Gastroesophageal sphincter (tissue), 4 donors: ENCODE data around the gene AMZ1. TPM values are rescaled to one million over a fixed set of nuclear protein-coding genes. Genes with fewer than 3 reads are reported as not detected.

Experiments
- ATAC-seq: fragments of 150-250 bp; one replicate; pipeline ENCODE4 v1.9.1; 2016; ENCODE audit warnings: mild to moderate bottlenecking, moderate library complexity
- H3K27ac ChIP-seq, 4 donors: fragments of 200-600 bp; sonication (generic) in 3 of 4; 1 replicate in 3 of 4; 2 replicates in 1 of 4; pipeline ENCODE4 v1.5.1; 2016 to 2019
- H3K27me3 ChIP-seq: fragments of 200-600 bp; sonication (generic); one replicate; pipeline ENCODE4 v1.5.1; 2019
- H3K36me3 ChIP-seq, 2 donors: fragments of 200-600 bp; sonication (generic); one replicate each; pipeline ENCODE4 v1.5.1; 2019; ENCODE audit warnings: control low read depth in 1 of 2
- H3K4me1 ChIP-seq, 3 donors: fragments of 200-600 bp; sonication (generic); 1 replicate in 2 of 3; 2 replicates in 1 of 3; pipeline ENCODE4 v1.5.1; 2016 to 2019; ENCODE audit warnings: control low read depth in 2 of 3
- H3K4me3 ChIP-seq, 2 donors: fragments of 200-600 bp; sonication (generic); one replicate each; pipeline ENCODE4 v1.5.1; 2019; ENCODE audit warnings: mild to moderate bottlenecking in 1 of 2, moderate library complexity in 1 of 2
- H3K9me3 ChIP-seq, 3 donors: fragments of 200-600 bp; sonication (generic); one replicate each; pipeline ENCODE4 v1.5.1; 2017 to 2019; ENCODE audit warnings: control low read depth in 2 of 3
- EP300 ChIP-seq: sonication (generic); formaldehyde crosslinking; IDR thresholded peaks from one replicate; pipeline ENCODE4 v1.6.1; 2017; ENCODE audit warnings: antibody characterized with exemption, mild to moderate bottlenecking
- POLR2A ChIP-seq, 2 donors: fragments of 450-650 bp; IDR thresholded peaks; one replicate each; pipeline ENCODE4 v1.6.1; 2017; ENCODE audit warnings: antibody characterized with exemption in 2 of 2, mild to moderate bottlenecking in 2 of 2, moderate library complexity in 1 of 2
- POLR2AphosphoS5 ChIP-seq: sonication (generic); formaldehyde crosslinking; IDR thresholded peaks from one replicate; pipeline ENCODE4 v1.6.1; 2017; ENCODE audit warnings: antibody characterized with exemption
- WGBS, 2 donors: methylation state at CpG; one replicate each; pipeline ENCODE4 v1.1.5; 2018; ENCODE audit warnings: low coverage in 1 of 2; 5-methylcytosine and 5-hydroxymethylcytosine counted together
- total RNA-seq, 4 donors: library from RNA; depleted of rRNA; stranded (reverse); fragments of >200 nt; gene quantifications; one replicate each; pipeline ENCODE4 v1.1.0, GENCODE V29; 2016
- TF ChIP-seq, protein P1 (sequence below), 4 experiments: fragments of 200-600 bp in 2 of 4; fragments of 450-650 bp in 2 of 4; sonication (generic) in 1 of 4; IDR thresholded peaks; one replicate each; pipeline ENCODE4 v1.5.1; 2017 to 2019; ENCODE audit warnings: antibody characterized with exemption in 4 of 4, mild to moderate bottlenecking in 2 of 4, moderate library complexity in 2 of 4

The AMZ1 gene
- total RNA-seq, 4 donors from 2014 or later: 0.12 to 0.62 (median 0.32) TPM

GRCh38 chr7:2687338-2687869, 598 bp upstream of the AMZ1 start:
- no peaks in the 10 kb centered on the region for H3K36me3 ChIP-seq
- 44 to 61% methylated on average over 3 to 6 of the region's 17 CpGs for WGBS, 2 donors
- H3K4me3 ChIP-seq: peak overlapping the region in 1 of 2 donors; percentile 44
- H3K27ac ChIP-seq: no peak overlapping the region
- H3K4me1 ChIP-seq: peaks cover 0 to 23% (median 11%) of the 10 kb centered on the region in 3 donors
- TF ChIP-seq POLR2A (IDR thresholded peaks at IDR 0.05) (no peak), EP300 (no peak), POLR2AphosphoS5 (no peak)
- TF ChIP-seq, protein P1, sequence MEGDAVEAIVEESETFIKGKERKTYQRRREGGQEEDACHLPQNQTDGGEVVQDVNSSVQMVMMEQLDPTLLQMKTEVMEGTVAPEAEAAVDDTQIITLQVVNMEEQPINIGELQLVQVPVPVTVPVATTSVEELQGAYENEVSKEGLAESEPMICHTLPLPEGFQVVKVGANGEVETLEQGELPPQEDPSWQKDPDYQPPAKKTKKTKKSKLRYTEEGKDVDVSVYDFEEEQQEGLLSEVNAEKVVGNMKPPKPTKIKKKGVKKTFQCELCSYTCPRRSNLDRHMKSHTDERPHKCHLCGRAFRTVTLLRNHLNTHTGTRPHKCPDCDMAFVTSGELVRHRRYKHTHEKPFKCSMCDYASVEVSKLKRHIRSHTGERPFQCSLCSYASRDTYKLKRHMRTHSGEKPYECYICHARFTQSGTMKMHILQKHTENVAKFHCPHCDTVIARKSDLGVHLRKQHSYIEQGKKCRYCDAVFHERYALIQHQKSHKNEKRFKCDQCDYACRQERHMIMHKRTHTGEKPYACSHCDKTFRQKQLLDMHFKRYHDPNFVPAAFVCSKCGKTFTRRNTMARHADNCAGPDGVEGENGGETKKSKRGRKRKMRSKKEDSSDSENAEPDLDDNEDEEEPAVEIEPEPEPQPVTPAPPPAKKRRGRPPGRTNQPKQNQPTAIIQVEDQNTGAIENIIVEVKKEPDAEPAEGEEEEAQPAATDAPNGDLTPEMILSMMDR (IDR thresholded peaks at IDR 0.05): no peak
- H3K9me3 ChIP-seq: no peaks in the 10 kb centered on the region
- peaks cover 68% of the 10 kb centered on the region for H3K27me3 ChIP-seq
- ATAC-seq: no peak

DNA sequence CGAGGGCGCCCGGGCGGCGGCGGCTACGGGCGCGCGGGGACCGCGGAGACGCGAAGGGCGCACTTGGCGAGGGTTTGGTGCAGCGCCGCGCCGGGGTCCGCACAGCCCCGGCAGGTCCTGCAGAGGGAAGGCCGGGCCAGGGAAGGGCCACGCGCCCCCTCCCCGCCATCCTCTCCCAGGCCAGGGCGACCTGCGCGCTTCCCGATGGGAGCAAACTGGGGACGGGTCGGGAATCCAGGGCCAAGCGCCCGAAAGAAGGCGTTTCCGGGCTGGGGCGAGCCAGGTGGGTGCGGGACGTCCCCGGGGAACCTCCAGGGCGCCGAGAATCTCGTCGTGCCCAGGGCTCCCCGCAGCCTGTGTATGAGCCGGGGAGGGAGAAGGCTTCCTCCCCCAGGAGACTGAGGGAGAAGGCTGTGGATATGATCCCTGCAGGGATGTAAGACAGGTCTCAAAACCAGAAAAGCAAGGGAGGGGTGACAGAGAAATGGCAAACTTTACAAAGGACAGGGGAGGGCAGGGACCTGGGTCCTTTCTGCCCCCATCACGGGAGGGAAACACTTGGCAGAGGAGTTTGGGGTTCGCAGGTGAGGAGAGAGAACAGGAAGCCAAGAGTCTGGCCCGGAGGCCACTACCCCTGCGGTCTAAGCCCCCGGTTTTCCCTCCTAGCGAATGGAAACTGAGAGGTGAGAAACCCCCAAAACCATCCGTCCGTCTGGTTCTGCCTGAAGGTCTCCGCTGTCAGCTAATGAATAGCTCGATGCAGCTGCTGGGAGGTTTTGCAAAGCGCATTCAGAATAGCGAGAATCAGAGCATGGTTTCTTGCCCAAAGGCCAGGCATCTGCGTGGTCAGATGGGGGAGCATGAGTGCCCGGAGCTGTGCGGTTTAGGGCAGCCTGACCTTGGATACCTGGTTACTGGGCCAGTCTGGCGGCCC, 674 bp downstream of the AMZ1 start:
- ATAC-seq: peak; percentile 8
- Histone ChIP-seq H3K27me3 (peaks cover 58% of the 10 kb centered on the region), H3K36me3 (no peaks in the 10 kb centered on the region), H3K9me3 (no peaks in the 10 kb centered on the region), H3K27ac (no peak overlapping the region), H3K4me1 (peaks cover 0 to 23% (median 11%) of the 10 kb centered on the region in 3 donors), H3K4me3 (peak overlapping the region in 1 of 2 donors; percentile 44)
- TF ChIP-seq EP300 (no peak), POLR2AphosphoS5 (no peak), POLR2A (IDR thresholded peaks at IDR 0.05) (no peak)
- TF ChIP-seq, protein P1 (IDR thresholded peaks at IDR 0.05): no peak
- WGBS, 2 donors: 10 to 30% methylated on average over 7 to 14 of the region's 62 CpGs

GRCh38 chr7:2689343-2689847, 1.4 kb downstream of the AMZ1 start:
- Histone ChIP-seq H3K27ac (no peak overlapping the region), H3K9me3 (no peaks in the 10 kb centered on the region), H3K4me3 (no peak overlapping the region), H3K4me1 (peaks cover 0 to 23% (median 11%) of the 10 kb centered on the region in 3 donors), H3K27me3 (peaks cover 53% of the 10 kb centered on the region), H3K36me3 (no peaks in the 10 kb centered on the region)
- WGBS, 2 donors: 53% methylated on average over 2 of the region's 16 CpGs; no CpG with 5 or more reads in 1 of the 2 donors
- ATAC-seq: no peak
- TF ChIP-seq EP300 (no peak), POLR2AphosphoS5 (no peak), POLR2A (IDR thresholded peaks at IDR 0.05) (no peak)
- TF ChIP-seq, protein P1 (IDR thresholded peaks at IDR 0.05): no peak

GRCh38 chr7:2689951-2690705, 2.1 kb downstream of the AMZ1 start:
- no peak for ATAC-seq
- no peak overlapping the region for H3K4me3 ChIP-seq
- H3K9me3 ChIP-seq: no peaks in the 10 kb centered on the region
- H3K27ac ChIP-seq: no peak overlapping the region
- TF ChIP-seq POLR2AphosphoS5 (no peak), POLR2A (IDR thresholded peaks at IDR 0.05) (no peak)
- peaks cover 0 to 23% (median 11%) of the 10 kb centered on the region in 3 donors for H3K4me1 ChIP-seq
- 77% methylated on average over 3 of the region's 23 CpGs; no CpG with 5 or more reads in 1 of the 2 donors for WGBS, 2 donors
- peaks cover 45% of the 10 kb centered on the region for H3K27me3 ChIP-seq
- no peaks in the 10 kb centered on the region for H3K36me3 ChIP-seq
